ENCODE results near the gene PIWIL4. TPM values are rescaled to one million over a fixed set of nuclear protein-coding genes. Genes with fewer than 3 reads are reported as not detected.
"Not testable (repeated sequence)": the region's sequence is repeated elsewhere in the genome, so short reads cannot be mapped to it uniquely, and the experiment has no call there.

The PIWIL4 gene
- total RNA-seq, 1 experiment from 2014 or later, result 3.4 TPM

GRCh38 chr11:94604482-94604881, 37.3 kb downstream of the PIWIL4 start:
- Mint-ChIP-seq H3K4me1 (ENCODE audit: low read depth, unreplicated experiment) (peaks cover 20% of the 10 kb centered on the region), H3K27ac (ENCODE audit: unreplicated experiment) (no peak overlapping the region), H3K9me3 (ENCODE audit: unreplicated experiment) (peaks cover 13% of the 10 kb centered on the region), H3K4me3 (ENCODE audit: unreplicated experiment) (no peak overlapping the region), H3K27me3 (ENCODE audit: insufficient read depth, unreplicated experiment) (no peaks in the 10 kb centered on the region), H3K36me3 (ENCODE audit: insufficient read depth, unreplicated experiment) (peaks cover 5% of the 10 kb centered on the region)
- H3K4me3 ChIP-seq (ENCODE audit: low read depth, low read length), result no peak overlapping the region
- intact Hi-C loops (cut with micrococcal nuclease; ENCODE audit: unreplicated experiment), result no loop called here
- no peaks in the 10 kb centered on the region; the same call in 1 of the 2 replicates for H3K36me3 ChIP-seq (ENCODE audit: control insufficient read depth, insufficient read depth, low read length)
- no TSS peak for BruUV-seq (replicated peaks)
- ChIA-PET POLR2A (no interaction called here), CTCF (interaction anchor here (0.6 to 2.7 kb wide), 2 partner anchors 16 to 709 kb away, joined by 3 to 7 read pairs; no protein-coding TSS in a partner anchor)
- no peaks in the 10 kb centered on the region for H3K27me3 ChIP-seq (replicated peaks; ENCODE audit: control insufficient read depth, insufficient read depth, low read length)
- H3K9me3 ChIP-seq, result peaks cover 5% of the 10 kb centered on the region
- DNase-seq, result no peak
- peaks cover 30% of the 10 kb centered on the region for H3K4me1 ChIP-seq
- TF ChIP-seq CTCF (IDR thresholded peaks at IDR 0.05; ENCODE audit: insufficient read depth in 1 of 2, low read depth in 1 of 2, low read length in 1 of 2, severe bottlenecking in 1 of 2, unreplicated experiment in 1 of 2), result no peak

GRCh38 chr11:94613120-94613519, 46.0 kb downstream of the PIWIL4 start:
- Mint-ChIP-seq H3K9me3 (ENCODE audit: unreplicated experiment) (peaks cover 45% of the 10 kb centered on the region), H3K4me3 (ENCODE audit: unreplicated experiment) (no peak overlapping the region), H3K27ac (ENCODE audit: unreplicated experiment) (no peak overlapping the region), H3K36me3 (ENCODE audit: insufficient read depth, unreplicated experiment) (no peaks in the 10 kb centered on the region), H3K4me1 (ENCODE audit: low read depth, unreplicated experiment) (no peaks in the 10 kb centered on the region), H3K27me3 (ENCODE audit: insufficient read depth, unreplicated experiment) (no peaks in the 10 kb centered on the region)
- Histone ChIP-seq H3K36me3 (ENCODE audit: control insufficient read depth, insufficient read depth, low read length) (no peaks in the 10 kb centered on the region), H3K4me1 (no peaks in the 10 kb centered on the region), H3K27me3 (replicated peaks; ENCODE audit: control insufficient read depth, insufficient read depth, low read length) (no peaks in the 10 kb centered on the region), H3K4me3 (ENCODE audit: low read depth, low read length) (no peak overlapping the region), H3K9me3 (peaks cover 39% of the 10 kb centered on the region)
- CTCF ChIA-PET, result interaction anchor here (2.4 kb wide), 1 partner anchor 10 kb away, joined by 7 read pairs; no protein-coding TSS in a partner anchor
- TF ChIP-seq CTCF (IDR thresholded peaks at IDR 0.05; ENCODE audit: insufficient read depth in 1 of 2, low read depth in 1 of 2, low read length in 1 of 2, severe bottlenecking in 1 of 2, unreplicated experiment in 1 of 2), result no peak
- intact Hi-C loops (cut with micrococcal nuclease; ENCODE audit: unreplicated experiment), result no loop called here
- POLR2A ChIA-PET, result no interaction called here
- BruUV-seq (replicated peaks), result no TSS peak
- DNase-seq, result no peak

GRCh38 chr11:94623120-94623735, 56.1 kb downstream of the PIWIL4 start:
- H3K27ac Mint-ChIP-seq (ENCODE audit: unreplicated experiment), result no peak overlapping the region
- H3K4me1 Mint-ChIP-seq (ENCODE audit: low read depth, unreplicated experiment), result no peaks in the 10 kb centered on the region
- H3K9me3 ChIP-seq, result peaks cover 23% of the 10 kb centered on the region
- H3K4me3 ChIP-seq (ENCODE audit: low read depth, low read length), result no peak overlapping the region
- TF ChIP-seq CTCF (IDR thresholded peaks at IDR 0.05; ENCODE audit: insufficient read depth in 1 of 2, low read depth in 1 of 2, low read length in 1 of 2, severe bottlenecking in 1 of 2, unreplicated experiment in 1 of 2), result peak; percentile 99
- intact Hi-C loops (cut with micrococcal nuclease; ENCODE audit: unreplicated experiment), result loop anchor here (1.0 to 2.0 kb wide), 16 partner anchors 84 to 528 kb away; partner anchors contain the start of genes AMOTL1, CWC15 and KDM4D
- no peaks in the 10 kb centered on the region for H3K36me3 Mint-ChIP-seq (ENCODE audit: insufficient read depth, unreplicated experiment)
- no TSS peak for BruUV-seq (replicated peaks)
- H3K27me3 ChIP-seq (replicated peaks; ENCODE audit: control insufficient read depth, insufficient read depth, low read length), result no peaks in the 10 kb centered on the region
- no peaks in the 10 kb centered on the region for H3K27me3 Mint-ChIP-seq (ENCODE audit: insufficient read depth, unreplicated experiment)
- H3K36me3 ChIP-seq (ENCODE audit: control insufficient read depth, insufficient read depth, low read length), result no peaks in the 10 kb centered on the region
- CTCF ChIA-PET, result interaction anchor here (0.6 to 1.9 kb wide), 50 partner anchors 11 to 728 kb away, joined by 3 to 31 read pairs (median 5); partner anchors contain the start of genes AMOTL1, CWC15, FUT4 and KDM4D
- POLR2A ChIA-PET, result interaction anchor here (0.6 to 0.7 kb wide), 2 partner anchors 16 to 136 kb away, joined by 3 read pairs; no protein-coding TSS in a partner anchor
- peak; percentile 87 to 92 for DNase-seq
- H3K9me3 Mint-ChIP-seq (ENCODE audit: unreplicated experiment), result peaks cover 36% of the 10 kb centered on the region
- H3K4me1 ChIP-seq, result no peaks in the 10 kb centered on the region
- no peak overlapping the region for H3K4me3 Mint-ChIP-seq (ENCODE audit: unreplicated experiment)

GRCh38 chr11:94625422-94625821, 58.3 kb downstream of the PIWIL4 start:
- H3K27me3 Mint-ChIP-seq (ENCODE audit: insufficient read depth, unreplicated experiment); H3K4me1 ChIP-seq; H3K27me3 ChIP-seq (replicated peaks; ENCODE audit: control insufficient read depth, insufficient read depth, low read length); H3K36me3 Mint-ChIP-seq (ENCODE audit: insufficient read depth, unreplicated experiment); CTCF ChIA-PET; H3K4me3 Mint-ChIP-seq (ENCODE audit: unreplicated experiment); H3K27ac Mint-ChIP-seq (ENCODE audit: unreplicated experiment); H3K36me3 ChIP-seq (ENCODE audit: control insufficient read depth, insufficient read depth, low read length); POLR2A ChIA-PET; DNase-seq; BruUV-seq (replicated peaks); H3K4me1 Mint-ChIP-seq (ENCODE audit: low read depth, unreplicated experiment); H3K4me3 ChIP-seq (ENCODE audit: low read depth, low read length); intact Hi-C loops (cut with micrococcal nuclease; ENCODE audit: unreplicated experiment): not testable (repeated sequence)
- peaks cover 41% of the 10 kb centered on the region for H3K9me3 Mint-ChIP-seq (ENCODE audit: unreplicated experiment)
- peaks cover 25% of the 10 kb centered on the region for H3K9me3 ChIP-seq

GRCh38 chr11:94627003-94627560, 59.9 kb downstream of the PIWIL4 start:
- POLR2A ChIA-PET; H3K4me1 ChIP-seq; H3K36me3 ChIP-seq (ENCODE audit: control insufficient read depth, insufficient read depth, low read length); H3K4me3 ChIP-seq (ENCODE audit: low read depth, low read length); intact Hi-C loops (cut with micrococcal nuclease; ENCODE audit: unreplicated experiment); H3K27me3 Mint-ChIP-seq (ENCODE audit: insufficient read depth, unreplicated experiment); H3K27me3 ChIP-seq (replicated peaks; ENCODE audit: control insufficient read depth, insufficient read depth, low read length); CTCF ChIA-PET; H3K4me3 Mint-ChIP-seq (ENCODE audit: unreplicated experiment); H3K36me3 Mint-ChIP-seq (ENCODE audit: insufficient read depth, unreplicated experiment); H3K27ac Mint-ChIP-seq (ENCODE audit: unreplicated experiment); H3K4me1 Mint-ChIP-seq (ENCODE audit: low read depth, unreplicated experiment); DNase-seq; BruUV-seq (replicated peaks): not testable (repeated sequence)
- peaks cover 41% of the 10 kb centered on the region for H3K9me3 Mint-ChIP-seq (ENCODE audit: unreplicated experiment)
- peaks cover 25% of the 10 kb centered on the region for H3K9me3 ChIP-seq

Data from Caco-2 (cell line).